ENCODE results near the gene LRIG2. TPM values are rescaled to one million over a fixed set of nuclear protein-coding genes. Genes with fewer than 3 reads are reported as not detected.
A peak's percentile ranks its signal among the peaks of the same experiment; 100 is the strongest.

LRIG2 gene
- total and polyA plus RNA-seq, 2 experiments from 2014 or later: 4.3 to 12.7 TPM

DNA sequence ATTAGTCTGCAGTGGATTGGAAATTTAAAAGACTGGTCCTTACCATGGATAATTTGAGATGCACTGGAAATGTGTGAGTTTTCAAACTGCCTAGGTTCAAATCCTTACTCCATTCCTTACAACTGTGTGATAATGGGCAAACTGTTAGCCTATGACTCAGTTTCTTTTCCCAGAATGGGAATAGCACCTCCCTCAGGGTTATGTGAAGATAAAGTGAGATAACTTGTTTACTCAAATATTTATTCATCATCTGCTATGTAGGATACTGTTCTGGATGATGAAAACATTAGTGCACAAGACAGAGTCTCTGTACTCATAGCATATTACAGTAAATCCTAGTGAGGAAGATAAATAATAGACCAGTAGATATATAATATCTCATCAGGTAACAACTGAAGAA, 28.6 kb downstream of the LRIG2 start:
- TF ChIP-seq, protein P1, sequence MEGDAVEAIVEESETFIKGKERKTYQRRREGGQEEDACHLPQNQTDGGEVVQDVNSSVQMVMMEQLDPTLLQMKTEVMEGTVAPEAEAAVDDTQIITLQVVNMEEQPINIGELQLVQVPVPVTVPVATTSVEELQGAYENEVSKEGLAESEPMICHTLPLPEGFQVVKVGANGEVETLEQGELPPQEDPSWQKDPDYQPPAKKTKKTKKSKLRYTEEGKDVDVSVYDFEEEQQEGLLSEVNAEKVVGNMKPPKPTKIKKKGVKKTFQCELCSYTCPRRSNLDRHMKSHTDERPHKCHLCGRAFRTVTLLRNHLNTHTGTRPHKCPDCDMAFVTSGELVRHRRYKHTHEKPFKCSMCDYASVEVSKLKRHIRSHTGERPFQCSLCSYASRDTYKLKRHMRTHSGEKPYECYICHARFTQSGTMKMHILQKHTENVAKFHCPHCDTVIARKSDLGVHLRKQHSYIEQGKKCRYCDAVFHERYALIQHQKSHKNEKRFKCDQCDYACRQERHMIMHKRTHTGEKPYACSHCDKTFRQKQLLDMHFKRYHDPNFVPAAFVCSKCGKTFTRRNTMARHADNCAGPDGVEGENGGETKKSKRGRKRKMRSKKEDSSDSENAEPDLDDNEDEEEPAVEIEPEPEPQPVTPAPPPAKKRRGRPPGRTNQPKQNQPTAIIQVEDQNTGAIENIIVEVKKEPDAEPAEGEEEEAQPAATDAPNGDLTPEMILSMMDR (IDR thresholded peaks at IDR 0.05; ENCODE audit: poor library complexity): no peak
- TF ChIP-seq EZH2phosphoT487 (IDR thresholded peaks at IDR 0.05; ENCODE audit: low read depth, severe bottlenecking, unreplicated experiment) (no peak), EZH2 (IDR thresholded peaks at IDR 0.05; ENCODE audit: borderline replicate concordance) (no peak)
- H3K36me3 ChIP-seq (replicated peaks; ENCODE audit: insufficient read depth, low read depth): no peaks in the 10 kb centered on the region
- no peaks in the 10 kb centered on the region for H4K20me1 ChIP-seq (ENCODE audit: insufficient read depth, poor library complexity, severe bottlenecking)
- H2AFZ ChIP-seq: no peak overlapping the region
- no peak overlapping the region for H3K4me2 ChIP-seq
- no peaks in the 10 kb centered on the region for H3K4me1 ChIP-seq (ENCODE audit: insufficient read depth)
- DNase-seq (ENCODE audit: low spot score): no peak
- no peaks in the 10 kb centered on the region for H3K27me3 ChIP-seq
- peak overlapping the region; percentile 44 for H3K27ac ChIP-seq
- H3K9me3 ChIP-seq (ENCODE audit: low read depth): no peaks in the 10 kb centered on the region
- H3K79me2 ChIP-seq: no peaks in the 10 kb centered on the region
- H3K4me3 ChIP-seq: no peak overlapping the region
- H3K9me2 ChIP-seq (replicated peaks; ENCODE audit: insufficient read depth): no peaks in the 10 kb centered on the region

DNA sequence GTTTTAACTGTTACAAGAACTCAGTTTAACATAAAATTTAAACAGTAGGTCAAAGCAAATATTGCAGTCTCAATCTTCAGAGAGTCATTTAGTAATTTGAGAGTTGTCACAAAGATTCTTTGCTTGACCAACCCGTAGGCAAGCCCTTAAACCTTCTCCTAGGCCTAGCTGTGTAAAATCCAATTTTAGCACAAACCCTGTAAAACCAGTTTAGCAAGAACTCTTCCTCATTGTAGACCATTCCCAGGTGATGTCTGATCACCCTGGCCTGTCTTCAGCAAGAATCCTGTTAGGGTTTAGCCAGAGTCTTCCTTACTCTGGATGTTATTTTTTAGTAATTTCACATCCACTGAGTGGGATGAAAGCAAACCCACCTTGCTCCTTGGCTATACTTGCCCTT, 30.1 kb downstream of the LRIG2 start:
- no peaks in the 10 kb centered on the region for H3K9me3 ChIP-seq (ENCODE audit: low read depth)
- no peak overlapping the region for H3K4me3 ChIP-seq
- no peaks in the 10 kb centered on the region for H4K20me1 ChIP-seq (ENCODE audit: insufficient read depth, poor library complexity, severe bottlenecking)
- H3K27me3 ChIP-seq: no peaks in the 10 kb centered on the region
- H3K9me2 ChIP-seq (replicated peaks; ENCODE audit: insufficient read depth): no peaks in the 10 kb centered on the region
- no peaks in the 10 kb centered on the region for H3K4me1 ChIP-seq (ENCODE audit: insufficient read depth)
- H3K4me2 ChIP-seq: no peak overlapping the region
- H3K36me3 ChIP-seq (replicated peaks; ENCODE audit: insufficient read depth, low read depth): no peaks in the 10 kb centered on the region
- no peak overlapping the region for H2AFZ ChIP-seq
- WGBS (ENCODE audit: low lambda C conversion rate, missing lambda C conversion rate): 67% methylated on average over 1 of the region's 1 CpG
- TF ChIP-seq, protein P1 (IDR thresholded peaks at IDR 0.05; ENCODE audit: poor library complexity): no peak
- no peak for TF ChIP-seq EZH2 (IDR thresholded peaks at IDR 0.05; ENCODE audit: borderline replicate concordance)
- no peak for TF ChIP-seq EZH2phosphoT487 (IDR thresholded peaks at IDR 0.05; ENCODE audit: low read depth, severe bottlenecking, unreplicated experiment)
- H3K79me2 ChIP-seq: no peaks in the 10 kb centered on the region
- no peak overlapping the region for H3K27ac ChIP-seq
- no peak for DNase-seq (ENCODE audit: low spot score)

DNA sequence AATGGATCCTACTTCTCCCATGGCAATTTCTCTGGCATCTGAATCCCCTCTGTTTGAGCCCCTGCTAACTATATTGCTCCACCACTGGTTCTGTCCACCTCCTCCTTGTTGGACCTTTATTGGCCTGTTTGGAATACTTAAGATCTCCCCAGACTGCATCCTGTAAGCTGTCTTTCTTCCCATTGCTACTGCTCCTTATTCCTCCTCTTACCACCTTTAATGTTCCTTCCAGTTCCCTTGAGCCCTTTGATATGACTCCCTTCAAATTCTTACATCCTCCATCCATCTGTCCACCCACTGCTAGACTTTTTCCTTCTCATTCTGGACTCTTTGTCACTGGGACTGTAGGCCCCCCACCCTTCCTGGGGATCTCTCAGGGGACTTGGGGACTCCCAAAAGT, 31.0 kb downstream of the LRIG2 start:
- TF ChIP-seq, protein P1 (IDR thresholded peaks at IDR 0.05; ENCODE audit: poor library complexity): no peak
- TF ChIP-seq EZH2 (IDR thresholded peaks at IDR 0.05; ENCODE audit: borderline replicate concordance) (no peak), EZH2phosphoT487 (IDR thresholded peaks at IDR 0.05; ENCODE audit: low read depth, severe bottlenecking, unreplicated experiment) (no peak)
- no peak overlapping the region for H3K4me2 ChIP-seq
- no peak for DNase-seq (ENCODE audit: low spot score)
- H3K27me3 ChIP-seq: no peaks in the 10 kb centered on the region
- no peak overlapping the region for H2AFZ ChIP-seq
- H3K79me2 ChIP-seq: no peaks in the 10 kb centered on the region
- no peak overlapping the region for H3K4me3 ChIP-seq
- H3K9me2 ChIP-seq (replicated peaks; ENCODE audit: insufficient read depth): no peaks in the 10 kb centered on the region
- no peaks in the 10 kb centered on the region for H3K36me3 ChIP-seq (replicated peaks; ENCODE audit: insufficient read depth, low read depth)
- no peaks in the 10 kb centered on the region for H3K9me3 ChIP-seq (ENCODE audit: low read depth)
- no peak overlapping the region for H3K27ac ChIP-seq
- H4K20me1 ChIP-seq (ENCODE audit: insufficient read depth, poor library complexity, severe bottlenecking): no peaks in the 10 kb centered on the region
- H3K4me1 ChIP-seq (ENCODE audit: insufficient read depth): no peaks in the 10 kb centered on the region

DNA sequence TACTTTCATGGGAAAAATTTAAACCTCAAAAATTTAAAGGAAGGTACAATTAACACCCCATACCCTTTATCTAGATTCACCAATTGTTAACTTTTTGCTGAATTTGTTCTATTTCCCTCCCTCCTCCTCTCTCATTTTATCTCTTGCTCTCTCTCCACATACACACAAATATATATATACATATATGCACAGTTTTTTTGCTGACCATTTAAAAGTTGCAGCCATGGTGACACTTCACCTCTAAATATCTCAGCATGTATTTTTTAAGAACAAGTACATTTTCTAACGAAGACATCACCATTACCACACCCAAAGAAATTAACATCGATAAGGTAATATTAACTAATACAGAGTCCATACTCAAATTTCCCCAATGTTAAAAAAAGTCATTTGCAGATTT, 33.9 kb downstream of the LRIG2 start:
- no peak for TF ChIP-seq EZH2phosphoT487 (IDR thresholded peaks at IDR 0.05; ENCODE audit: low read depth, severe bottlenecking, unreplicated experiment)
- TF ChIP-seq, protein P1 (IDR thresholded peaks at IDR 0.05; ENCODE audit: poor library complexity): no peak
- no peak for TF ChIP-seq EZH2 (IDR thresholded peaks at IDR 0.05; ENCODE audit: borderline replicate concordance)
- Histone ChIP-seq H4K20me1 (ENCODE audit: insufficient read depth, poor library complexity, severe bottlenecking) (no peaks in the 10 kb centered on the region), H3K9me2 (replicated peaks; ENCODE audit: insufficient read depth) (no peaks in the 10 kb centered on the region), H3K4me1 (ENCODE audit: insufficient read depth) (no peaks in the 10 kb centered on the region), H3K36me3 (replicated peaks; ENCODE audit: insufficient read depth, low read depth) (no peaks in the 10 kb centered on the region), H2AFZ (no peak overlapping the region), H3K27me3 (no peaks in the 10 kb centered on the region), H3K79me2 (no peaks in the 10 kb centered on the region), H3K9me3 (ENCODE audit: low read depth) (no peaks in the 10 kb centered on the region), H3K4me3 (no peak overlapping the region), H3K27ac (no peak overlapping the region), H3K4me2 (no peak overlapping the region)
- WGBS (ENCODE audit: low lambda C conversion rate, missing lambda C conversion rate): 95% methylated on average over 2 of the region's 2 CpGs
- no peak for DNase-seq (ENCODE audit: low spot score)

Measured in hepatocyte (in vitro differentiated cells).